K562 (cell line): ENCODE data around the gene SEMA5A. TPM values are rescaled to one million over a fixed set of nuclear protein-coding genes. Genes with fewer than 3 reads are reported as not detected.

ENCODE experiments used
- ATAC-seq: fragments of 200-7000 bp; cut with Tn5 transposase; 3 replicates; pipeline ENCODE4 v1.9.1; 2020; ENCODE audit warnings: moderate library complexity
- BruUV-seq: library from RNA; stranded (reverse); fragments of 400-500 nt; replicated peaks from 2 replicates; lab custom pipeline; 2021; lab: Mats Ljungman, UMichigan
- CTCF ChIA-PET: fragments of 300-600 bp; formaldehyde crosslinking; extraction: SDS; loops from one replicate; lab custom pipeline; 2021; ENCODE audit warnings: low intra/inter-chr PET ratio; lab: Yijun Ruan, JAX
- POLR2A ChIA-PET: fragments of 300-600, 350-650 bp; sonication (Branson Sonifier 250); formaldehyde crosslinking; extraction: SDS; loops from one replicate; lab custom pipeline; 2021; ENCODE audit warnings: antibody characterized with exemption, inconsistent platforms; lab: Yijun Ruan, JAX
- DNase-seq, 4 experiments: peaks; one replicate each; pipeline versions ENCODE4 v3.0.0 to v3.0.0-alpha.2; 2011 to 2018; ENCODE audit warnings: low spot score in 3 of 4, mixed read lengths in 3 of 4; ENCODE audit errors: extremely low read depth in 1 of 4
- FAIRE-seq: peaks from 2 replicates; lab custom pipeline; 2011; peaks lifted over from hg19 to GRCh38; lab: Jason Lieb, UNC
- H2AFZ ChIP-seq: 2 replicates; pipeline ENCODE4 v1.6.0; 2011; ENCODE audit warnings: low read depth, low read length, control low read depth, inconsistent platforms
- H3K27ac ChIP-seq: fragments of 200-600 bp; 3 replicates; pipeline ENCODE4 v1.8.0; 2011; ENCODE audit warnings: low read depth, mild to moderate bottlenecking, control low read depth, inconsistent platforms, low read length, moderate library complexity, mixed read lengths; ENCODE audit errors: extremely low read depth
- H3K27me3 ChIP-seq, 2 experiments: fragments of 300-600 bp in 1 of 2; 2 replicates in 1 of 2; 3 replicates in 1 of 2; pipeline versions ENCODE4 v1.6.0 to v1.8.0; 2011; ENCODE audit warnings: inconsistent platforms in 2 of 2, low read length in 2 of 2, mild to moderate bottlenecking in 1 of 2, mixed read lengths in 1 of 2, moderate library complexity in 1 of 2; ENCODE audit not compliant: control insufficient read depth in 2 of 2, insufficient read depth in 2 of 2
- H3K36me3 ChIP-seq: fragments of 300-600 bp; 3 replicates; pipeline ENCODE4 v1.8.0; 2011; ENCODE audit warnings: mild to moderate bottlenecking, low read length, inconsistent platforms; ENCODE audit not compliant: control insufficient read depth, insufficient read depth
- H3K4me1 ChIP-seq, 2 experiments: fragments of 200-600 bp in 1 of 2; replicated peaks in 1 of 2; 2 replicates in 1 of 2; 3 replicates in 1 of 2; pipeline versions ENCODE4 v1.5.1 to v1.8.0; 2011; ENCODE audit warnings: inconsistent platforms in 2 of 2, low read length in 2 of 2, mild to moderate bottlenecking in 1 of 2, mixed read lengths in 1 of 2, moderate library complexity in 1 of 2; ENCODE audit not compliant: control insufficient read depth in 2 of 2, insufficient read depth in 2 of 2
- H3K4me2 ChIP-seq: 2 replicates; pipeline ENCODE4 v1.6.1; 2011; ENCODE audit warnings: low read length, control low read depth, inconsistent platforms, mixed read lengths; ENCODE audit not compliant: insufficient read depth
- H3K4me3 ChIP-seq: fragments of 200-600 bp; sonication (generic), shearing (Covaris generic); 2 replicates; pipeline ENCODE4 v1.5.1; 2016; ENCODE audit warnings: control low read depth, inconsistent platforms
- H3K79me2 ChIP-seq: fragments of 200-600 bp; 3 replicates; pipeline ENCODE4 v1.8.0; 2011; ENCODE audit warnings: low read length, inconsistent platforms; ENCODE audit not compliant: control insufficient read depth, insufficient read depth
- H3K9ac ChIP-seq, 2 experiments: 2 replicates each; pipeline versions ENCODE4 v1.6.0 to v1.6.1; 2011; ENCODE audit warnings: low read depth in 2 of 2, low read length in 2 of 2, control low read depth in 1 of 2, inconsistent platforms in 1 of 2, mild to moderate bottlenecking in 1 of 2, mixed read lengths in 1 of 2; ENCODE audit not compliant: insufficient read depth in 1 of 2
- H3K9me1 ChIP-seq: one replicate; pipeline ENCODE4 v1.6.0; 2011; ENCODE audit warnings: inconsistent platforms, mild to moderate bottlenecking, low read length, moderate library complexity; ENCODE audit not compliant: control insufficient read depth, insufficient read depth
- H3K9me3 ChIP-seq: replicated peaks from 2 replicates; pipeline ENCODE4 v1.5.1; 2011; ENCODE audit warnings: low read depth, low read length, inconsistent platforms; ENCODE audit not compliant: control insufficient read depth, insufficient read depth
- H4K20me1 ChIP-seq: replicated peaks from 2 replicates; pipeline ENCODE4 v1.6.1; 2011; ENCODE audit warnings: low read length, inconsistent platforms, mixed read lengths; ENCODE audit not compliant: control insufficient read depth, insufficient read depth
- ARID4B ChIP-seq: sonication (generic); formaldehyde crosslinking; IDR thresholded peaks from 2 replicates; pipeline ENCODE4 v1.8.0; 2022; ENCODE audit warnings: mild to moderate bottlenecking, missing genetic modification reagents
- NR2C1 ChIP-seq, 2 experiments: fragments of 450-650 bp; IDR thresholded peaks; 2 replicates each; pipeline ENCODE4 v1.6.1; 2017; ENCODE audit warnings: mild to moderate bottlenecking in 2 of 2, antibody characterized with exemption in 1 of 2, inconsistent platforms in 1 of 2, missing compliant biosample characterization in 1 of 2, missing genetic modification characterization in 1 of 2
- ZBTB11 ChIP-seq, 3 experiments: fragments of 200-800 bp in 1 of 3; fragments of 250-450 bp in 1 of 3; fragments of 450-650 bp in 1 of 3; sonication (Bioruptor Pico) in 1 of 3; sonication (Bioruptor generic) in 1 of 3; formaldehyde crosslinking in 1 of 3; IDR thresholded peaks; 2 replicates each; pipeline versions ENCODE4 v1.6.1 to v1.8.0; 2016 to 2022; ENCODE audit warnings: mild to moderate bottlenecking in 2 of 3, missing genetic modification characterization in 2 of 3, missing compliant biosample characterization in 1 of 3, moderate library complexity in 1 of 3
- ZBTB8A ChIP-seq: fragments of 450-650 bp; IDR thresholded peaks from 2 replicates; pipeline ENCODE4 v1.6.1; 2018; ENCODE audit warnings: mild to moderate bottlenecking, moderate library complexity; ENCODE audit not compliant: partially characterized antibody
- WGBS: fragments of 100-300 bp; shearing (Covaris generic); methylation state at CpG from one replicate; pipeline ENCODE4 v1.1.6; 2016; ENCODE audit warnings: low coverage, mixed read lengths; ENCODE audit not compliant: insufficient coverage; ENCODE audit errors: missing lambda C conversion rate; 5-methylcytosine and 5-hydroxymethylcytosine counted together
- in situ Hi-C: fragments of 300-500 bp; cut with MboI; formaldehyde crosslinking; loops from 4 replicates; pipeline ENCODE4 v1.15.0; 2018; ENCODE audit warnings: inconsistent platforms, mixed read lengths
- intact Hi-C: fragments of 100-400 bp; cut with micrococcal nuclease; formaldehyde crosslinking; loops from 2 replicates; pipeline ENCODE4 v1.14.2; 2022
- polyA plus RNA-seq, 8 experiments: library from polyadenylated mRNA; depleted of rRNA in 4 of 8; stranded (reverse) in 5 of 8; unstranded in 3 of 8; fragments of >200 nt; fragmentation: Nextera tagmentation in 2 of 8; fragmentation: Illumina TruSeq in 1 of 8; extraction: Ambion mirVana in 2 of 8; extraction: Trizol in 1 of 8; gene quantifications; 2 replicates each; pipeline versions ENCODE4 v1.2.1 to v1.2.3, GENCODE V29; 2011 to 2014; ENCODE audit warnings: inconsistent platforms in 1 of 8, missing spikeins in 1 of 8
- total RNA-seq, 7 experiments: library from RNA; depleted of rRNA in 6 of 7; stranded (reverse); fragments of >200 nt in 6 of 7; fragmentation: Illumina TruSeq in 2 of 7; extraction: Trizol in 2 of 7; gene quantifications; 2 replicates each; pipeline versions ENCODE4 v1.2.1 to v1.2.3, GENCODE V29; 2011 to 2021; ENCODE audit warnings: low replicate concordance in 1 of 7

SEMA5A gene
- total and polyA plus RNA-seq, 9 of the 15 experiments (the other 6 are each of a cell fraction or from before 2014, with no cell fraction given): 0.02 TPM; not detected in 8

GRCh38 chr5:9057406-9058000, 488.4 kb downstream of the SEMA5A start:
- WGBS: 0% methylated on average over 3 of the region's 3 CpGs
- POLR2A ChIA-PET: no interaction called here
- no peaks in the 10 kb centered on the region for H3K9me1 ChIP-seq
- no peak overlapping the region for H3K27ac ChIP-seq
- ATAC-seq (no peak), FAIRE-seq (no peak), DNase-seq (no peak)
- no TSS peak for BruUV-seq
- H3K9me3 ChIP-seq: no peaks in the 10 kb centered on the region
- H3K4me1 ChIP-seq: no peaks in the 10 kb centered on the region
- in situ Hi-C loops: no loop called here
- CTCF ChIA-PET: no interaction called here
- H3K4me2 ChIP-seq: no peak overlapping the region
- no peak overlapping the region for H3K9ac ChIP-seq
- H4K20me1 ChIP-seq: no peaks in the 10 kb centered on the region
- no peak overlapping the region for H2AFZ ChIP-seq
- no peaks in the 10 kb centered on the region for H3K36me3 ChIP-seq
- H3K4me3 ChIP-seq: no peak overlapping the region
- no peaks in the 10 kb centered on the region for H3K27me3 ChIP-seq
- no peaks in the 10 kb centered on the region for H3K79me2 ChIP-seq
- intact Hi-C loops: no loop called here
- TF ChIP-seq ZBTB8A (no peak), ARID4B (CRISPR knock-in tag) (no peak), ZBTB11 (CRISPR knock-in tag; IDR thresholded peaks at IDR 0.05) (no peak), NR2C1 (IDR thresholded peaks at IDR 0.05) (no peak), NR2C1 (tag; IDR thresholded peaks at IDR 0.05) (no peak)
